HG03378 (cell line): ENCODE data around the gene PKD2.

Experiments
- ATAC-seq: cut with Tn5 transposase; IDR thresholded peaks from one replicate; pipeline ENCODE4 v1.9.1; 2021; ENCODE audit warnings: mild to moderate bottlenecking, moderate library complexity; ENCODE audit not compliant: unreplicated experiment

Gene PKD2

DNA sequence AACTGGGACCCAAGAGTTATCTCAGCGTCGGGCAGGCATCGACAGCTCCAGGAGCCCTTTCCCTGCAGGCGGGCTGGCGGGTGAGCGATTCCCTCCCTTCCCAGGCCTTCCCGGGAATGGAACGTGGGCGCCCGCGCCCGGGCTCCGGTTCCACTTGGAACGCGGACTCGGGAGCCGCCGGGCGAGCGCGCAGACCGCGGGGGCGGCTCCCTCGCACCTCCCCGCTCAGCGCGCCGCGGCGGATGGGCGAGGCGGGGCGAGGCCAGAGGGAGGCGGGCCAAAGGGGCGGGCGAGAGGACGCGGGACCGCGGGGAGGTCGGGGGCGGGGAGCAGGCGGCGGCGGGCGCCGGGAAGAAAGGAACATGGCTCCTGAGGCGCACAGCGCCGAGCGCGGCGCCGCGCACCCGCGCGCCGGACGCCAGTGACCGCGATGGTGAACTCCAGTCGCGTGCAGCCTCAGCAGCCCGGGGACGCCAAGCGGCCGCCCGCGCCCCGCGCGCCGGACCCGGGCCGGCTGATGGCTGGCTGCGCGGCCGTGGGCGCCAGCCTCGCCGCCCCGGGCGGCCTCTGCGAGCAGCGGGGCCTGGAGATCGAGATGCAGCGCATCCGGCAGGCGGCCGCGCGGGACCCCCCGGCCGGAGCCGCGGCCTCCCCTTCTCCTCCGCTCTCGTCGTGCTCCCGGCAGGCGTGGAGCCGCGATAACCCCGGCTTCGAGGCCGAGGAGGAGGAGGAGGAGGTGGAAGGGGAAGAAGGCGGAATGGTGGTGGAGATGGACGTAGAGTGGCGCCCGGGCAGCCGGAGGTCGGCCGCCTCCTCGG, at the start of gene PKD2:
PKD2 (plus strand) TSS at position 332 of the 818 bp plus-strand sequence; CDS start at position 431, 99 bp downstream.
- peak; percentile 68 for ATAC-seq

GRCh38 chr4:87961993-87962392, 45.4 kb upstream of the PKD2 start:
- no peak for ATAC-seq

DNA sequence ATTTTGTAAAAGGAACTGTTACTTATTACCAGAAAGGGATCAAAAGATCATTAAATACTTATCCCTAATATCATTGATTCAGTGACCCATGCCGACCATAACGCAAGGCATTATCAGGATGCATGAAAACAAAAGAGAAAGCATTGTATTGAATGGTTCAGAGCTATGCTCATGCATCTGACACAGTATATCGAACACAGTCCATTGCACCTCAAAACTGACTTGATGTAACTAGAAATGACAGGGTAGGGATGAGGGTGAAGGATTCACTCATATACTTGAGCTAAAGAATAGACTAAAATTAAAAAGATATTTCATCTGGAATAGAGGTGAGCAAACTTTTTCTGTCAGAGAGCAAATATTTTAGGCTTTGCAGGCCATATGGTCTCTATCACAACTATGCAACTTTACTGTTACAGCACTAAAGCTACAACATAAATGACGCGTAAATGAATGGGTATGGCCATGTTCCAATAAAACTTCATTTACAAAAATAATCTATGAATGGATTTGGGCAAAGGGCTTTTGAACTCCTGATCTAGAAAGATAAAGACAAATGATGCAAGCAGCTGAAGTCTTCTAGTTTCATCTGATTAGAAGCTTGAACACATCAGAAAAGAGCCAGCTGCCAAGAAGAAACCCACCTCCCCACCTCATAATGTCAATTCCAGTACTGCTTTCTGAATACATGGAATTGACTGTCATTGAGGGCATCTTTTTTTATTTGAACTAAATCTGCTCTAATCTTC, 44.9 kb upstream of the PKD2 start:
- no peak for ATAC-seq

GRCh38 chr4:87965501-87965975, 41.9 kb upstream of the PKD2 start:
- ATAC-seq = no peak

DNA sequence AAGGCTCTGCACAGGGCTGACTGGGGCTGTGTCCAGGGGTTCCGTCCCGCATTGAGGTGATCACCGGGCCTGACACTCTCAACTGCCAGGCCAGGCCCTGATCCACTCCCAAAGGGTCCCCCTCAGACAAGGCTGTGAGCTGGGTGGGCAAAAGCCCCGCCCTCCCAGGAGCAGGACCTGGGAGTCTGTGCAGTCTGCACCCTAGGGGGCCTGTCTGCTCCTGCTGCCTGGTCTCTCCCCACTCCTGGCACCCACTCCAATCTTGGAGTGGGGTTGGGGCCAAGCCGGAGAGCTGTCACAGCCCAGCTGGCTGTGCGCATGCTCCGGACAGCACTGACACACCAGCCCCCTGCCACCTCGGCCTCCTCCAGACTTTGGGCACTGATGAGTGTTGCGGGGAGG, 41.3 kb upstream of the PKD2 start:
- no peak for ATAC-seq

DNA sequence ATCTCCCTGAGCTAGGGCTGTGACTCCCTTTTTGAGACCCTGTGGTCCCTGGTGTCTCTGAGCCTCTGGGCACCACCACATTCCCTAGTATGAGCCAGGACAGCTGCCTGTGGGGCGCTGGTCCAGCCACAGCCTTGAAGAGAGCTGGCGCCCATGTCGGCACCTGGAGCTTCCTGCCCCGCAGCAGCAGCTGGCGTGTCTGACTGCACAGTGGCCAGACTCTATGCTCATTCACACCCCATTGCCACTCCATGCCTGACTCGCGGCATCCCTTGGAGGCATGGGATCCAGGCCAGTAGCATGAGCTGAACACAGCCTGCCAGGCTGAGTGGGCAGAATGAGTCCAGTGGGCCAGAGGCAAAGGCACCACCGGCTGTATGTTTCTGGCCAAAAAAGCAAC, 40.2 kb upstream of the PKD2 start:
- no peak for ATAC-seq

- no peak for ATAC-seq
Measured at GRCh38 chr4:87970121-87970520, 37.3 kb upstream of the PKD2 start.

DNA sequence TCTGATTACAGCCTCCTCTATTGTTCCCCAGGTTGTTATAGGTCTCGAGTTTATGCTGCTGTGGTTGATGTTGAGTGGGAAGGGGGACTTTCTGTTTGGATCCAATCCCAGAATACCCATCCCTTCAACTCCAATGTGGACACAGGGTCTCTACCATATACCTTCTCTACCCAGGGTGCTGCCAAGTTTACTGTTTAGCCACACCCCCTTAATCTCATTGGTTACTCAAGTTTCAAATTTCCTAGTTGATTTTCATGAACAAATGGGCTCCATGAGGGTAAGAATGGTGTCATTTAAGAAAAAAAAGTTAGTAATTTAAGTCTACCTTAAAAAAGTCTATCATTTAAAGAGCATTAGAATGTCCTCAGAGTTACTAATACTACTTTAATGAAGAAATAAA, 35.6 kb upstream of the PKD2 start:
- ATAC-seq = no peak

DNA sequence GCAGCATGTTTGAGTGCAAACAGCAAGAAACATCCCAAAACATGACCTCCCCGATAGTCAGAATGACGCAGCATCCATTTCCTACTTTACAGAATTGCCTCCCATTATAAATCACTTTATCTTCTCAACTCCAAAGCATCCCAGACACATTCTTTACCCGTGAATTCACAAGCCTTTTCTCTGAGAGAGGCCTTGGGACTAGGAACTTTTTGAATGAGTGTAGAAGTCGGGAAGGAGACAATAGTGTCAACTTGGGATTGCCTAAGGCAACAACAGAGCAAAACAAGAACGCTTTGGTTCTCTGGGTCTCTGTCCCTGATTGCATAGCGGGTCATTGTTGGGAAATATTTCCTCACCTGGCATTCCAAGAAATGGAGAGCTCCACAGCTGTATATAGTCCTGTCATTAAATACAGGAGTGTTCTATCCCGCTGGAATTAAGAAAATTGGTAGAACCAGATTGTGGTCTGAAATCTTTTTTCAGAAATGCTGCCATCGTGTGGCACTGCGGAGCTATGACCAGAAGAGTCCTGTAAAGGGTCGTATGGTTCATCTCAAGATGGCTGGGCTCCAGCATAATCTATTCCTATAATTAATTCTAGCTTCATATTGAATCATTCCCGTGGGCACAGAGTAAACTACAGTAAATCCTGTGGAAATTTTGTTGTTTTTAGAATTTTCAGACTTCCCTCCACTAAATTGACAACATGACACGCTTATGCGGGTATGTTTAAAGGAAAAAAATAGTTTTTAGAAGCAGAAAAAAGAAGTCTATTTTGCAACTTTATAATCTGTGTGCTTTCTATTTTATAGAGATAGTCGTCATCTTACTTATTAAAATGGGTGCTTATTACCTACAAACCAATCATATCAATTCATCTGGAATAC, 33.9 kb upstream of the PKD2 start:
- ATAC-seq = peak; percentile 79

DNA sequence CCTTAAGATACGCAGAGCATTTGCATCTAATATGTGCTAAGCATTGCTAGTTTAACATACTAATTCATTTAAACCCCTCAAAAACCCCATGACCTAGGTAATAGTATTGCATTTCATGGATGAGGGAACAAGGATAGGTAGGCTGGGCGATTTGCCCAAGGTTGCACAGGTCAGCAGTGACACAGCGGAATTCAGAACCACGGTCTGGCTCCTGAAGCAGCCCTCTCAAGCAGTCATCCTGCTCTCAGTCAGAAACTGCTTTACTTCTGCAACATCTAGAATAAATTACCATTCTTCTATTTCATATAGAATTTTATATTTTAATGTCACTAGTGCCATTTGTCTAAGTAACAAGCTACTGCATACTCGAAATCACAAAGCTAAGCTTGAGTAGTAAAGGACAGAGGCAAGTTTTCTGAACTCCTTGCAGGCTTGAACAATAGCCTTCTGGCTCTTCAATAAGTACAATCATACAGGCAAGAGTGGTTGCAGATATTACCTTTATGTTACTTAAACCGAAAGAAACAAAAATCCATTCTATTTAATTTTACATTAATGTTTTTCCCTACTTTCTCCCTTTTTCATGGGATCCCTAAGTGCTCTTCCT, 32.5 kb upstream of the PKD2 start:
- peak; percentile 30 for ATAC-seq

- ATAC-seq = peak; percentile 81
Measured at GRCh38 chr4:87975466-87975865, 32.0 kb upstream of the PKD2 start, which contains the start of gene SPP1. TSS of gene SPP1 (plus strand) at chr4:87975714. CDS start at chr4:87976896, 1,182 bp downstream.

- ATAC-seq = no peak
Measured at GRCh38 chr4:87977521-87978278, 29.7 kb upstream of the PKD2 start.

- ATAC-seq = no peak
Measured at GRCh38 chr4:87978681-87979080, 28.8 kb upstream of the PKD2 start.

- no peak for ATAC-seq
Measured at GRCh38 chr4:87979810-87980209, 27.6 kb upstream of the PKD2 start.

DNA sequence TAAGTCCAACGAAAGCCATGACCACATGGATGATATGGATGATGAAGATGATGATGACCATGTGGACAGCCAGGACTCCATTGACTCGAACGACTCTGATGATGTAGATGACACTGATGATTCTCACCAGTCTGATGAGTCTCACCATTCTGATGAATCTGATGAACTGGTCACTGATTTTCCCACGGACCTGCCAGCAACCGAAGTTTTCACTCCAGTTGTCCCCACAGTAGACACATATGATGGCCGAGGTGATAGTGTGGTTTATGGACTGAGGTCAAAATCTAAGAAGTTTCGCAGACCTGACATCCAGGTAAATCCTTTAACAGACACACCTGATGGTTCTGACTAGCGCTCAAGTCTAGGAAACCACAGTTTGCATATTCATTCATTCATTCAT, 25.9 kb upstream of the PKD2 start:
- no peak for ATAC-seq

GRCh38 chr4:87982036-87982435, 25.4 kb upstream of the PKD2 start:
- ATAC-seq = no peak

DNA sequence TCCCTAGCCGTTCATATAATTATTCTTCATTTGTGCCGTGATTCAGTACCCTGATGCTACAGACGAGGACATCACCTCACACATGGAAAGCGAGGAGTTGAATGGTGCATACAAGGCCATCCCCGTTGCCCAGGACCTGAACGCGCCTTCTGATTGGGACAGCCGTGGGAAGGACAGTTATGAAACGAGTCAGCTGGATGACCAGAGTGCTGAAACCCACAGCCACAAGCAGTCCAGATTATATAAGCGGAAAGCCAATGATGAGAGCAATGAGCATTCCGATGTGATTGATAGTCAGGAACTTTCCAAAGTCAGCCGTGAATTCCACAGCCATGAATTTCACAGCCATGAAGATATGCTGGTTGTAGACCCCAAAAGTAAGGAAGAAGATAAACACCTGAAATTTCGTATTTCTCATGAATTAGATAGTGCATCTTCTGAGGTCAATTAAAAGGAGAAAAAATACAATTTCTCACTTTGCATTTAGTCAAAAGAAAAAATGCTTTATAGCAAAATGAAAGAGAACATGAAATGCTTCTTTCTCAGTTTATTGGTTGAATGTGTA, 24.9 kb upstream of the PKD2 start:
- no peak for ATAC-seq

DNA sequence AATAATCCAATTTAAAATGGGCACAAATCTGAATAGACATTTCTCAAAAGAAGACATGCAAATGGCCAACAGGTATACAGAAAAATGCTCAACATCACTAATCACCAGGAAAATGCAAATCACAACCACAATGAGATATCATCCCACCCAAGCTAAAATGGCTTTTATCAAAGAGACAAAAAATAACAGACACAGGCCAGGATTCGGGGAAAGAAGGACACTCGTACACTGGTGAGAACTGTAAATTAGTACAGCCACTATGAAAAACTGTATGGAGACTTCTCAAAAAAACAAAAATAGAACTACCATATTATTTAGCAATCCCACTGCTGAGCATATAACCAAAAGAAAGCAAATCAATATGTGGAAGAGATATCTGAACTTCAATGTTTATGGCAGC, 23.4 kb upstream of the PKD2 start:
- ATAC-seq = no peak

DNA sequence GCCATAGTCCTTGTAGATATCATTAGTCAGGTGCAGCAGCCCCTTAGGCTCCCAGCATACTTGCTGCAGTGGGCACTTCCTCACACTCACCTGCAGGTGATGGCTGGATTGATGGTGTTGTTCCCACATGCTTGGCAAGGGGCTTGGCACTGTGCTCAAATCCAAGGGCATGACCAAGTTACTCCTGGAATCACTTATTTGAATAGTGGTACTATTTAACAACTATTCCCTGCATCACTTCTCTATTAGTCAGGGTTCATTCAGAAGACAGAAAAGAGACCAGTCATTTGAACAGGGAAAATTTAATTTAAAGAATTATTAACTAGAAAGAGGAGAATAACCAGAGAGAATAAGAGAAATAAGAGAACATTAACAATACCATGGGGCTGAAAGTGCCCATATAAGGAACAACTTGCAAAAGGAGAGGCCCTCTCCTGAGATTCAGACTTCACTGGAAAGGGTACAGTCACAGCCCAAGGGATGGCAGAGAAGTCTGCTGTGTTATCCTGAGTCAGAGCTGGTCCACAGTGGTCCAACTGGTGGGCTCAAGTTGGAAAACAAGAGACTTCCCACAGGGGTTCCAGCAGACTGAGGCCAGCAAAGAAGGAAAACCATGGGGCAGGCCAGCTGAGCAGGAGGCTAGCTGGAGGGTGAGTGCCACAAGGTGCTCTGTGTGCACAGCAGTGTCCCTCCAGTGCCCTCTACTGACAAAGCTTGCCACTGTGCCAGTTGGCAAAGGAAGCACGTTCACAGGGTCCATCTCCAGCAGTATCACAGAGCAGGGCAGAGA, 22.1 kb upstream of the PKD2 start:
- ATAC-seq = peak; percentile 76
